Calu3 (cell line): ENCODE data around the gene CASP10. TPM values are rescaled to one million over a fixed set of nuclear protein-coding genes. Genes with fewer than 3 reads are reported as not detected.

Source experiments
- BruUV-seq: library from RNA; stranded (reverse); fragments of 400-500 nt; replicated peaks from 2 replicates; lab custom pipeline; 2021; lab: Mats Ljungman, UMichigan
- CTCF ChIA-PET: fragments of 300-600 bp; sonication (Branson Sonifier 250); formaldehyde crosslinking; loops from one replicate; lab custom pipeline; 2022; ENCODE audit warnings: antibody characterized with exemption; lab: Charles Lee
- DNase-seq: peaks from one replicate; pipeline ENCODE4 v3.0.0; 2022
- H3K27ac Mint-ChIP-seq: one replicate; pipeline ENCODE4 v1.8.0; 2022; ENCODE audit warnings: mixed read lengths; ENCODE audit not compliant: unreplicated experiment
- H3K27me3 Mint-ChIP-seq: one replicate; pipeline ENCODE4 v1.8.0; 2022; ENCODE audit warnings: mixed read lengths; ENCODE audit not compliant: unreplicated experiment
- H3K36me3 Mint-ChIP-seq: one replicate; pipeline ENCODE4 v1.8.0; 2022; ENCODE audit warnings: mild to moderate bottlenecking, moderate library complexity, mixed read lengths; ENCODE audit not compliant: insufficient read depth, unreplicated experiment
- H3K4me1 Mint-ChIP-seq: one replicate; pipeline ENCODE4 v1.8.0; 2022; ENCODE audit warnings: mild to moderate bottlenecking, low read depth, mixed read lengths; ENCODE audit not compliant: unreplicated experiment
- H3K4me3 Mint-ChIP-seq: one replicate; pipeline ENCODE4 v1.8.0; 2022; ENCODE audit warnings: mild to moderate bottlenecking, low read depth, moderate library complexity, mixed read lengths; ENCODE audit not compliant: unreplicated experiment
- H3K9me3 Mint-ChIP-seq: one replicate; pipeline ENCODE4 v1.8.0; 2022; ENCODE audit warnings: low read depth, mixed read lengths; ENCODE audit not compliant: unreplicated experiment
- intact Hi-C: fragments of 100-400 bp; cut with micrococcal nuclease; formaldehyde crosslinking; loops from one replicate; pipeline ENCODE4 v1.10.0; 2022; ENCODE audit not compliant: unreplicated experiment
- total RNA-seq: library from RNA; stranded (reverse); gene quantifications from 2 replicates; pipeline ENCODE4 v1.2.3, GENCODE V29; 2022
- TF ChIP-seq, protein P1 (sequence below): fragments of 200-600 bp; IDR thresholded peaks from one replicate; pipeline ENCODE4 v1.8.0; 2022; ENCODE audit warnings: antibody characterized with exemption; ENCODE audit not compliant: unreplicated experiment

Gene CASP10
- total RNA-seq, 1 experiment from 2014 or later: 21.4 TPM

DNA sequence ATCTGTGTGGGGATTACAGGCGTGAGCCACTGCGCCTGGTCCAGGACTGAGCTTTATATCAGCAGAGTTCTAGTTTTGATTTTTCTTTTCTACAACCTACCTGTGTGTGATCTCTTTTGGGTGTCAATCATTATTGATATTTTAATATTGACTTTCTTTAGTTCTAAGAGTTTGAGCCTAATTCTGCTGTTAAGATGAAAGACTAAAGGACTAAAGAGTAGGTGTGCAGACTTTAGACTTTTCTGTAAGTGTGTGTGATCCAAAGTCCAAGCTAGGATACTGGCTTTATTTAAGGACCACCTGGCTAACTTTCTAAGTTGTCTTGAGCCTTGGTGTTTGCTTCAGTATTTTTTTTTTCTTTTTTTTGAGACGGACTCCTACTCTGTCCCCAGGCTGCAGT is 12.4 kb downstream of the CASP10 start:
- Mint-ChIP-seq H3K4me3 (no peak overlapping the region), H3K9me3 (no peaks in the 10 kb centered on the region), H3K27me3 (no peaks in the 10 kb centered on the region), H3K36me3 (peaks cover 17% of the 10 kb centered on the region), H3K27ac (no peak overlapping the region), H3K4me1 (no peaks in the 10 kb centered on the region)
- CTCF ChIA-PET: no interaction called here
- DNase-seq: no peak
- intact Hi-C loops: no loop called here
- TF ChIP-seq, protein P1, sequence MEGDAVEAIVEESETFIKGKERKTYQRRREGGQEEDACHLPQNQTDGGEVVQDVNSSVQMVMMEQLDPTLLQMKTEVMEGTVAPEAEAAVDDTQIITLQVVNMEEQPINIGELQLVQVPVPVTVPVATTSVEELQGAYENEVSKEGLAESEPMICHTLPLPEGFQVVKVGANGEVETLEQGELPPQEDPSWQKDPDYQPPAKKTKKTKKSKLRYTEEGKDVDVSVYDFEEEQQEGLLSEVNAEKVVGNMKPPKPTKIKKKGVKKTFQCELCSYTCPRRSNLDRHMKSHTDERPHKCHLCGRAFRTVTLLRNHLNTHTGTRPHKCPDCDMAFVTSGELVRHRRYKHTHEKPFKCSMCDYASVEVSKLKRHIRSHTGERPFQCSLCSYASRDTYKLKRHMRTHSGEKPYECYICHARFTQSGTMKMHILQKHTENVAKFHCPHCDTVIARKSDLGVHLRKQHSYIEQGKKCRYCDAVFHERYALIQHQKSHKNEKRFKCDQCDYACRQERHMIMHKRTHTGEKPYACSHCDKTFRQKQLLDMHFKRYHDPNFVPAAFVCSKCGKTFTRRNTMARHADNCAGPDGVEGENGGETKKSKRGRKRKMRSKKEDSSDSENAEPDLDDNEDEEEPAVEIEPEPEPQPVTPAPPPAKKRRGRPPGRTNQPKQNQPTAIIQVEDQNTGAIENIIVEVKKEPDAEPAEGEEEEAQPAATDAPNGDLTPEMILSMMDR: no peak
- no TSS peak for BruUV-seq

DNA sequence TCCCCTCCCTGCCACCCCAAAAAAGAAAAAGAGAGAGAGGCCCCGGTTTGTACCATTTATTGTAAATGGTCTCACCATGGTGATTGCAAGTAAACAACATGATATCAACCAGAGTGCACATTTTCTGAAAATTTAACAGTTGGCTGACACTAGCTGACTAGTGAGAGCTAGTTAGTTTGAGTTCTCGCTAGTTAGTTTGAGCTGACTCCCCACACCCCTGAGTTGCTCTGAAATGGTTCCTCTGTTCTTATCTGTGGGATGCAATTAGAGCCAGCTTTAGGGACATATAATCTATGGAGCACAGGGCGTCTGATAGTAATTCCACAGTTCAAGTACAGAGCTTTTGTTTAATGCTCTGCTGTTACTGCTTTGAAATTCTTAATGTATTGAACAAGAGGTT is 13.1 kb downstream of the CASP10 start:
- Mint-ChIP-seq H3K36me3 (peaks cover 17% of the 10 kb centered on the region), H3K4me1 (no peaks in the 10 kb centered on the region), H3K27me3 (no peaks in the 10 kb centered on the region), H3K4me3 (no peak overlapping the region), H3K27ac (no peak overlapping the region), H3K9me3 (no peaks in the 10 kb centered on the region)
- no TSS peak for BruUV-seq
- no peak for DNase-seq
- intact Hi-C loops: no loop called here
- CTCF ChIA-PET: no interaction called here
- TF ChIP-seq, protein P1: no peak

GRCh38 chr2:201196803-201197202 is 13.9 kb downstream of the CASP10 start:
- BruUV-seq: no TSS peak
- Mint-ChIP-seq H3K9me3 (no peaks in the 10 kb centered on the region), H3K4me1 (no peaks in the 10 kb centered on the region), H3K27ac (no peak overlapping the region), H3K4me3 (no peak overlapping the region), H3K27me3 (no peaks in the 10 kb centered on the region), H3K36me3 (peaks cover 17% of the 10 kb centered on the region)
- no peak for DNase-seq
- intact Hi-C loops: no loop called here
- TF ChIP-seq, protein P1: no peak
- CTCF ChIA-PET: no interaction called here

DNA sequence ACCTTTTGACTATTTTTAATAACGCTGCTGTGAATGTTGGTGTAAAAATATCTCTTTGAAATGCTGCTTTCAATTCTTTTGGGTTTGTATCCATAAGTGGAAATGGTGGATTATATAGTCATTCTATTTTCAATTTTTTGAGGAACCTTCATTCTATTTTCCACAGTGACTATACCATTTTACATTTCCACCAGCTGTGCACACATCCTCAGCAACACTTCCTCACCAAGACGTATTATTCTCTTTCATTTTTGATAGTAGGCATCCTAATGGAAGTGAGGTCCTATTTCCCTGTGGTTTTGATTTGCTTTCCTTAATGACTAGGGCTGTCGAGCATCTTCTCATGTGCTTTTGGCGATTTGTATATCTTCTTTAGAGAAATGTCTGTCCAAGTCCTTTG is 14.8 kb downstream of the CASP10 start:
- Mint-ChIP-seq H3K36me3 (peaks cover 17% of the 10 kb centered on the region), H3K27ac (no peak overlapping the region), H3K9me3 (no peaks in the 10 kb centered on the region), H3K4me3 (no peak overlapping the region), H3K27me3 (no peaks in the 10 kb centered on the region), H3K4me1 (no peaks in the 10 kb centered on the region)
- no TSS peak for BruUV-seq
- CTCF ChIA-PET: no interaction called here
- intact Hi-C loops: no loop called here
- no peak for DNase-seq
- TF ChIP-seq, protein P1: no peak

DNA sequence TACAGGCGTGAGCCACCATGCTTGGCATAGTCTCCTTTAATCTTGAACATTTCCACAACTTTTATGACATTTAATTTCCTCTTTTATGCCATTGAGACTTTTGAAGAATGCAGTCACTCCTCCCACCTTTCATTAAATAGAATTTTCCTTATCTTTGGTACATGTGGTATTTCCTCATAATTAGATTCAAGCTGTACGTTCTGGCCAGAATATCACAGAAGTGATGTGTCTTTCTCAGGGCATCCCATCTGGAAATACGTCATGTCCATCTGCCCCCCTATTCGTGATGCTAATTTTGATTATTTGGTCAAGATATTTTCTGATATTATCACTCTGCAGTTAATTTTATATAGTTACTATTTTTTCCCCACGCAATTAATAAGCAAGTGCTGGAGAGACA is 16.9 kb downstream of the CASP10 start:
- no peak for DNase-seq
- intact Hi-C loops: no loop called here
- Mint-ChIP-seq H3K27ac (no peak overlapping the region), H3K4me3 (no peak overlapping the region), H3K36me3 (peaks cover 11% of the 10 kb centered on the region), H3K4me1 (no peaks in the 10 kb centered on the region), H3K9me3 (no peaks in the 10 kb centered on the region), H3K27me3 (no peaks in the 10 kb centered on the region)
- no TSS peak for BruUV-seq
- CTCF ChIA-PET: no interaction called here
- TF ChIP-seq, protein P1: no peak
